Measurements from ENCODE around the gene PIGA. TPM values are rescaled to one million over a fixed set of nuclear protein-coding genes. Genes with fewer than 3 reads are reported as not detected.

PIGA gene
- total RNA-seq, 2 donors from 2014 or later, result 7.9 to 10.7 TPM

GRCh38 chrX:15349046-15349445 lies 13.7 kb upstream of the PIGA start:
- ATAC-seq (ENCODE audit: insufficient number of reproducible peaks, low FRiP score, low read depth) (no peak), DNase-seq (ENCODE audit: low spot score) (no peak)
- no peaks in the 10 kb centered on the region for H3K9me3 ChIP-seq
- no peak overlapping the region for H3K27ac ChIP-seq
- H3K36me3 ChIP-seq, result no peaks in the 10 kb centered on the region
- no peaks in the 10 kb centered on the region for H3K4me1 ChIP-seq (ENCODE audit: control insufficient read depth in 1 of 2, low read depth in 2 of 2)
- no peak for TF ChIP-seq CTCF (IDR thresholded peaks at IDR 0.05)
- H3K4me3 ChIP-seq, result no peak overlapping the region
- H3K27me3 ChIP-seq (replicated peaks; ENCODE audit: insufficient read depth), result no peaks in the 10 kb centered on the region

- Histone ChIP-seq H3K36me3 (no peaks in the 10 kb centered on the region), H3K9me3 (no peaks in the 10 kb centered on the region), H3K27ac (no peak overlapping the region), H3K4me3 (no peak overlapping the region), H3K27me3 (replicated peaks; ENCODE audit: insufficient read depth) (no peaks in the 10 kb centered on the region), H3K4me1 (ENCODE audit: control insufficient read depth in 1 of 2, low read depth in 2 of 2) (no peaks in the 10 kb centered on the region)
- TF ChIP-seq CTCF (IDR thresholded peaks at IDR 0.05), result no peak
- no peak for ATAC-seq (ENCODE audit: insufficient number of reproducible peaks, low FRiP score, low read depth)
- no peak for DNase-seq (ENCODE audit: low spot score)
Observed at GRCh38 chrX:15345976-15346375, 10.7 kb upstream of the PIGA start.

- no peak for DNase-seq (ENCODE audit: low spot score)
- ATAC-seq (ENCODE audit: insufficient number of reproducible peaks, low FRiP score, low read depth), result no peak
- no peaks in the 10 kb centered on the region for H3K9me3 ChIP-seq
- no peaks in the 10 kb centered on the region for H3K36me3 ChIP-seq
- no peaks in the 10 kb centered on the region for H3K4me1 ChIP-seq (ENCODE audit: control insufficient read depth in 1 of 2, low read depth in 2 of 2)
- no peak for TF ChIP-seq CTCF (IDR thresholded peaks at IDR 0.05)
- H3K27ac ChIP-seq, result no peak overlapping the region
- no peaks in the 10 kb centered on the region for H3K27me3 ChIP-seq (replicated peaks; ENCODE audit: insufficient read depth)
- no peak overlapping the region for H3K4me3 ChIP-seq
Observed at GRCh38 chrX:15344106-15344505, 8.8 kb upstream of the PIGA start.

- H3K4me1 ChIP-seq (ENCODE audit: control insufficient read depth in 1 of 2, low read depth in 2 of 2), result no peaks in the 10 kb centered on the region
- TF ChIP-seq CTCF (IDR thresholded peaks at IDR 0.05), result no peak
- DNase-seq (ENCODE audit: low spot score) (no peak), ATAC-seq (ENCODE audit: insufficient number of reproducible peaks, low FRiP score, low read depth) (no peak)
- no peak overlapping the region for H3K4me3 ChIP-seq
- H3K36me3 ChIP-seq, result no peaks in the 10 kb centered on the region
- H3K27ac ChIP-seq, result no peak overlapping the region
- H3K27me3 ChIP-seq (replicated peaks; ENCODE audit: insufficient read depth), result no peaks in the 10 kb centered on the region
- no peaks in the 10 kb centered on the region for H3K9me3 ChIP-seq
Observed at GRCh38 chrX:15343075-15343476, 7.8 kb upstream of the PIGA start.

GRCh38 chrX:15340867-15341266 lies 5.5 kb upstream of the PIGA start:
- no peak overlapping the region for H3K27ac ChIP-seq
- H3K9me3 ChIP-seq, result no peaks in the 10 kb centered on the region
- TF ChIP-seq CTCF (IDR thresholded peaks at IDR 0.05), result no peak
- H3K36me3 ChIP-seq, result no peaks in the 10 kb centered on the region
- no peaks in the 10 kb centered on the region for H3K4me1 ChIP-seq (ENCODE audit: control insufficient read depth in 1 of 2, low read depth in 2 of 2)
- no peaks in the 10 kb centered on the region for H3K27me3 ChIP-seq (replicated peaks; ENCODE audit: insufficient read depth)
- no peak for ATAC-seq (ENCODE audit: insufficient number of reproducible peaks, low FRiP score, low read depth)
- no peak overlapping the region for H3K4me3 ChIP-seq
- no peak for DNase-seq (ENCODE audit: low spot score)
